ENCODE data around the gene TOP2B.
A peak's percentile ranks its signal among the peaks of the same experiment; 100 is the strongest.

The TOP2B gene

DNA sequence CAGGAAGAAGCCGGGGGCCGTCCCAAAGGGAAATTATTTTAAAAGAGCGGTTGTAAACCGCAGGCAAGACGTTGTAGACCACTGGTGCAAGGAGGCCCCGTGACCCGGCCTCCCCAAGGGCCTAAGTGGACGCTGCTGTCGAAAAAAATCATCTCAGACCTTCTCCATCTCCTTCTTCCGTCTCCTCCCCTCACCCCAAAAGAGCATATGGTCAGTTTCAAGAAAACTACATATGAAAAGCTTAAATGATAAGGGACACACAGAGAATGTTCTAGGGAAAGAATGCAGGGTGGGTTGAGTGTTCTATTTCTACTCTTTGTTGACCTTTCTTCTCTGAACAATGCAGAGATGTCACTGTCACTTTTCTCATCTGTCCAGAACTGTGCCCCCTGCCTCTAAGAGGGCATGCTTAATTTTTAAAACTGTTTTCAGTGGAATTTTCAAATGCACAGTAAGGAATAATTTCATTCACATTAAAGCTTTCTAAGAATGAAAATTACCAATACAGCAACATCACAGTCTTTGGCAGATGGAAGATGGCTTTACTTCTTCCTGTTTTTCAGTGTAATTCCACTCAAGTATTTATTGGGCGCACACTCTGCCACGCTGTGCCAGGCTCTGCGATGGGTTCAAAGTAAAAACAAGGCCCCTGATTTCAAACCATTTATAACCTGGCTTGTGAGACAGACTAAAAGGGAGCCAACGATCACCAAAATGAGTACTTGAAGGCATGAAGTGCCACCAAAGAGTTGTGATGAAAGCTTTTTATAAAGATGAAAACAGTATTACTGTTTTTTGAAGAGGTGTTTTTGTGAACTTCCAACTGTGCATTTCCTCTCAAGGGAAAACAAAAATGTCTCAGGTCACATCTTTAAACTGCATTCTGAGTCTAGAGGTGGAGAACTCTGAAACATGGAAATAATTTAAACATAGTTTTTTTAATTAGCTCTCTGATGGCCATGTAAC lies 891 bp upstream of the TOP2B start:
- peak; percentile 4 to 71 (median 52) for DNase-seq

DNA sequence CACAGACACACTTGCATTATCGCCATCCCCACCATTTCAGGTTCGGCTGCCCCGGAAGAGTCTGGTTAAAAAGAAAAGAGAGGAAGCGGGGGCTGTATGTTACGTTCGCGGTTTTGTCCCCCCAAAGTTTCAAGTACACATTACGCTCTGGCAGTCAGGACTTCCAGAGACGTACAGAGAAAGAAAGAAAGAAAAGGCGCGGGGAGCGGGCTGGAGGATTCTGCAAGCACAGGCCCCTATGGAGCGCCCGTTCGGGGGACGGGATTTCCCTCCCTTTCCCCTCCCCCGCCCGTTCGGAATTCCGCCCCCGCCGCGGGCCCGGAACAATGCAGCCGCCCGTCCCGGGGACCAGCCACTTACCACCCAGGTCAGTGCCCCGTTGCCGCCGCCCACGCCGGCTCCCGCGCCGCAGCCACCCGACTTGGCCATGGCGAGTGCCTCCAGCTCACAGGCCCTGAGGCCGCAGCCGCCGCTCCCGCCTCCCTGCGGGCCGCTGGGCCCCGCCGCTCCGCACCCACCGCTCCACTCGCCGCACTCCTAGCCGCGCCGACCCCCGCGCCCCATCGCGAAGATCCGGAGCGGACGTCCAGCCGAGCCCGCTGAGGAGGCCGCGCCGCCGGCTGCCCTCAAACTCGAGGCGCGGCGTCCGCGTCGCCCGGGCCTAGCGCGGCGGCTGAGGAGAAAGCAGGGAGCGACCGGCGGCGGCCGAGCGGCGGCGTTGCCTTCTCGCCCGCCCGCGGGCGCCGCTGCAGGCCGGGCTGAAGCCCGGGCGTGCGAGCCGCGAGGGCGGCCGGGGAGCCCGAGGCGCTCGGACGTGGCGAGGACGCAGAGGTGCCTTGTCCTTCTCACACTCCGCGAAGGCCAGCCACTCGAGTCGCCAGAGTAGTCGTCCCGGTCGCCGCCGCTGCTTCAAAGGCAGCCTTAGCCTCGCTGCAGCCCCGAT lies 567 bp downstream of the TOP2B start:
- DNase-seq, result peak; percentile 66 to 89 (median 80)

DNA sequence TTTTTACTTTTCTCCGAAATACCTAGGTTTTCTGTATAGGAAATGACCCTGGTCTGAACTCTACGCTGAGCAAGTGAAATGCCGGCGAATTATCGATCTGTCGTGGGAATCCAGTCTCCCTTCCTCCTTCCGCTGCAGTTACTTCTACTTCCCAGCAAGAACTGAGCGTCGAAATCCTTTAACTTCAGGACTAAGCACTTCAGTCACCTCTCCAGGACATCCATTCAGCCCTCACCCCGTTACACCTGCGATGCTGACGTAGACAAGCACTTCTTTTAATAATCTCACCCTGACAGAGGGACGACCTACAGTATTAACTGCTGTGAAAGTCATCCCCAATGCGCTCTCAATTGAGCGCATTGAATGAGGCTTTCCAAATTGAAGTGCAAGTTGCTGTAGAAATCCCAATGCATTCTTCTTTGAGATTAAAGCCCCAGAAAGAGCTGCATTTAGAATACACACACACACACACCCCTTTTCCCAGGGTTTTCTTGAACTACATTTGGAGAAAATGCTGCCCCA lies 1.3 kb downstream of the TOP2B start:
- DNase-seq, result peak; percentile 4 to 42 (median 34)

DNA sequence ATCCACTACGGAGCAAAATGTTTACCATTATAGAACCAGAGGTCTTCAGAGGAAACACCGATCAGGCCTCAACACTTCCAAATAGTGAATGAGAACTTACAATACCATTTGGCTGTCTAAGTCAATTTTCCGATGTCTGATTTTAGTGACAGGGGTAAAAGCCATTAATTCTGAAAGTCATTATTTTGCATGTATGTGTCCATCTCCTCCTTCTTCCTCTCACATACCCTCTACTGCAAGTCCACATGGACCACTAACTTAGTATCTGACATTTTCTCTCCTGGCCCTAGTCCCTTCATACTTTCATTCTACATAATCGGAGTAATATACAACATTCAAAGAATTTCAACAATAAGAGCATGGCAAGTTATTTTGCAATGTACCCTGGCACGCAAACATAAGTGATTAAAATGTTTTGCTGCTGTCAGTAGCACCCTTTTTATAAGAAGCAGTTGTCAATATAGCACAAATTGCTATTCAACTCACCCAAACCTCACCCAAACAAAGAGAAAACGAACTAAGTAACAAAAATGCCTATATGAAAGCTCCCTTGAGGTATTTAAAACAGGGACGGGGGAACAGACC lies 1.9 kb downstream of the TOP2B start:
- no peak for DNase-seq

- DNase-seq, result no peak
Measured at GRCh38 chr3:25661694-25662437, 2.8 kb downstream of the TOP2B start.

GRCh38 chr3:25658836-25659235 lies 5.9 kb downstream of the TOP2B start:
- DNase-seq, result no peak

DNA sequence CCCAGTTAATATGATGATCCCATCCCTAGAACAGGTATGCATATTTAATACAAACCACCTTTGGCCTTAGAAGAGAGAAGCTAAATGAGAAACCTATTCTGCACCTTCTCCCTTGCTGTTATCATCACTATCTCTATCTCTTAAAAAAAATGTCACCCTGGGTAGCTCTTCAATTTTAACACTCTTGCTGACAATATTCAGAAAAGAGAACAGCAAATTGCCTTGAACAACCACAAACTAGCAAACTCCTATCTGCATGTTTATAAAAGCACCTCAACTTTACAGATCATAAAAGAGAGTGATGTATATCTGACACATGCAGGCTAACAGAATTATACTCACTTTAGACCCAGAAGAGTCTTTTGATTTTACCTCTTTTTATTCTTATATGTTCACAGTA lies 7.4 kb downstream of the TOP2B start:
- DNase-seq, result no peak

DNA sequence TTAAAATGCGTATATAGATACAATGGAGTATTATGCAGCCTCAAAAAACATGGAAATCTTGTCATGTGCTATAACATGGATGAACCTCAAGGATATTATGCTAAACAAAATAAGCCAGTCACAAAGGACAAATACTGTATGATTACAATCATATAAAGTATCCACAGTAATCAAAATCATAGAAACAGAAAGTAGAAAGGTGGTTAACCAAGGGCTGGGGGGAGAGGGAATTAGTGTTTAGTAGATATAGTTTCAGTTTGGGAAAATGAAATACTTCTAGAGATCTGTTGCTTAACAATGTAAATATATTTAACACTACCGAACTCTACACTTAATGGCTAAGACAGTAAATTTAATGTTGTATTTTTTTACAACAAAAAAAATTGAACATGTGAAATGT lies 9.0 kb downstream of the TOP2B start:
- DNase-seq, result no peak

DNA sequence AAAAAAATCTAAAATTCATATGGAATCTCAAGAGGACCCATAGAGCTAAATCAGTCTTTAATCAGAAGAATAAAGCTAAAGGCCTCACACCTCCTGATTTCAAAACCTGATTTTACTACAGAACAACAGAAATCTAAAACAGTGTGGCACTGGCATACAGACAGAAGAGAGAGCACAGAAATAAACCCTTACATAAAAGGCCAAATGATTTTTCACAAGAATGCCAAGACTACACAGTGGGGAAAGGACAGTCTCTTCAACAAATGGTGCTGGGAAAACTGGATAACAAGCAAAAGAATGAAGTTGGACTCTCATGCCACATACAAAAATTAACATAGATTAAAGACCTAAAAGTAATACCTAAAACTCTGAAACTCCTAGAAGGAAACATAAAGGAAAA lies 10.1 kb downstream of the TOP2B start:
- DNase-seq, result no peak

DNA sequence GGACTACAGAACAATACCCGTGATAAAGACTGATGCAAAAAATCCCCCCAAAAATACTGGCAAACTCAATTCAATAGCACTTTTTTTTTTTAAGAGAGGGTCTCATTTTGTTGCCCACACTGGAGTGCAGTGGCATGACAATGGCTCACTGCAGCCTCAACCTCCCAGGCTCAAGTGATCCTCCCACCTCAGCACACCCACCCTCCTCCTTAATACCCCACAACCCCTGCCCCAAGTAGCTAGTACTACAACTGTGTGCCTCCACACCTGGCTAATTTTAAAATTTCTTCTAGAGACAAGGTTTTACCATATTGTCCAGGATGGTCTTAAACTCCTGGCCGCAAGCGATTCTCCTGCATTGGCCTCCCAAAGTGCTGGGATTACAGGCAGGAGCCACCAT lies 11.4 kb downstream of the TOP2B start:
- no peak for DNase-seq

GRCh38 chr3:25652921-25653320 lies 11.8 kb downstream of the TOP2B start:
- DNase-seq, result no peak

GRCh38 chr3:25648925-25649830 lies 15.5 kb downstream of the TOP2B start:
- DNase-seq, result no peak

GRCh38 chr3:25648107-25648535 lies 16.6 kb downstream of the TOP2B start:
- peak; percentile 85 to 93 (median 90) for DNase-seq

GRCh38 chr3:25635038-25635437 lies 29.7 kb downstream of the TOP2B start:
- no peak for DNase-seq

- DNase-seq, result no peak
Measured at GRCh38 chr3:25633919-25634318, 30.8 kb downstream of the TOP2B start.

- DNase-seq, result no peak
Measured at GRCh38 chr3:25631989-25632388, 32.7 kb downstream of the TOP2B start.

GRCh38 chr3:25621087-25621486 lies 43.6 kb downstream of the TOP2B start:
- no peak for DNase-seq

DNA sequence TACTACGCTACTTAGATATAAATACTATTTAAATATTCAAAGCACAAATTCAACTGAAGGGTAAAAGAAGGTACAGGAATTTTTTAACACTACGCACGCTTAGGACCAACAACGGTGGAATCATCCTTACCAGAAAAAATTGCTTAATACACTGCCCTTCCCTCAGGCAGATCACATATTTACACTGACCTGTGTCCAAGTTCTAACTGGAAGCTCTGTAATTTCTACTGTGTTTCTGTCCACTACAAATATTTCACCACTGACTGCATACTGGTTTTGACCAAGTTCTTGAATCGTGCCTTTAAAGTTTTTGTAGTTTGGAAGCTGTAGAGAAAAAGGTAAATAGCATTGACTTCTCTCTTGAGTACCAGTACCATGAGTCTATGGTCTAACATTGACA lies 44.2 kb downstream of the TOP2B start:
- no peak for DNase-seq

- DNase-seq, result no peak
Measured at GRCh38 chr3:25619382-25619781, 45.3 kb downstream of the TOP2B start.

DNA sequence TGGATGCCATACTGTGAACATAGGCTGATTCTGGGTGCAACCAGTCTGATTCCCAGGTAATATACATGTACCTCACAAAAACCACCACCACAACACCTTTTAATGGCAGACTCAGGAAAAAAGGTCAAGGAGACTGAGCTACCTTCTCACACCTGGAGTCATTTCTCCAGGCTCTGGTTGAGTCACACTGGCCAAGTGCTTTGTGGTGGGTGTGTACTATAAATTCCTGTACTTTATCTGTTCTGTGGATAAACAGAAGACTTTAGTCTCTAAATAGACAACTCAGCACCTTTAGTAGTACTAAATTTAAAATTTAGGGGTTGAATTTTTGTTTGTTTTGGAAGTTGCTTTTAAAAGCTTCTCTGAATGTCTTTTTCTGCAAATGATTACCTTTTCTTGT lies 46.7 kb downstream of the TOP2B start:
- no peak for DNase-seq

DNA sequence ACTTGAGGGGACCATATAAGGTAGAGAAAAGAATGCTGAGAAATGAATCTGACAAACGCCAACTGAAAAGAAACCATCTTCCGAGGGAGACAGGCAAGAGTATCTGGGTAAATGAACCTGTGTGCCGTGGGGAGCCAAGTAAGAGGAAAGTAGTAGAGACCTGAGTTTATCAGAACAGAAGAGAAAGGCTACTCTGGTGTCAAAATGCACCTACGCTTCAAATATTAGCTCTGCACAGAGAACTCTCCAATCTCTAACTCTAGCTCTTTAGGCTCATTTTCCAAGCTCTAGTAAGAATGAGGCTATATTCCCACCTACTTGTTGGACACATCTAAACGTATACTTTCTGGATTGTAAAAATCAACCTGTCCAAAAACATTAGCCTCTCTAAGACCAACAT lies 53.5 kb downstream of the TOP2B start:
- DNase-seq, result no peak

Data from suppressor macrophage (primary cell).